ENCODE measurements around the gene OTUB1.

DNA sequence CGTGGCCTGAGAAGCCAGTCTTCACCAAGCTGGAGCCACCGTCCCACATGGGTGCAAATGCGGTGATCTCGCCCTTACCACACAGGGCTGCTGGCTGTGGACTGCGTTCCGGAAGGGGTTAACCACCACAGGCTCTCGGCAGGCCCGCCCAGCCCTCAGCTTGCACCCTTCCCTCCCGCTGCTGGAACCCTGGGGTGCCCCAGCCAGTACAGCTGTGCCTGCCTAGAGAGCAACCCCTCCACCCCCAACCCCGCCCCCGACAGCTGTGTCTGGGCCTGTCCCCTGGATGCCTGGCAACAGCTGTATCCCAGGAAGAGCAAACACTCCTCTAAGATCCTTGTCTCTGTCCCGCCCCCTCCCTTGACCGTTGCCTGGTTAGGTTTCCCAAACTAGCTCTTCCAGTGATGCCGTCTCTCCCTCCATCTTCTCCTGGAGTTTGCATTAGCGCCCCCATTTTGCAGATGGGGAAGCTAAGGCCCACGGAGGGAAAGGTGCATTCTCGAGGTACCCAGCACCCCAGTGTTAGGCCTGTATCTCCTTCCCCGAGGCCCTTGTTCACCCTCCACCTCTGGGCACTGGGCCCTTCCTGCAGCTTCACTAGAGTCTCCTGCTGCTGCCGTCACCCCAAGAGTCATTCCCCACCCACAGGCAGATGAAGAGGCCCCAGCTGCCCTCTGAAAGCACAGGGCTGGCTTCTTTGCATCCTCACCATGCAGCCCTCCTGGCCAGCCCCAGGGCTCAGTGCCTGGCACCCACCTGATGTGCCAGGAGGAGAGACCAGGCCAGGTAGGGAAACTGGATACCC lies 24.4 kb upstream of the OTUB1 start:
- TF ChIP-seq SMC3 (IDR thresholded peaks at IDR 0.05; ENCODE audit: low read depth, low read length) = no peak
- no peak for TF ChIP-seq POLR2A (IDR thresholded peaks at IDR 0.05; ENCODE audit: low read depth, low read length)
- TF ChIP-seq, protein P1, sequence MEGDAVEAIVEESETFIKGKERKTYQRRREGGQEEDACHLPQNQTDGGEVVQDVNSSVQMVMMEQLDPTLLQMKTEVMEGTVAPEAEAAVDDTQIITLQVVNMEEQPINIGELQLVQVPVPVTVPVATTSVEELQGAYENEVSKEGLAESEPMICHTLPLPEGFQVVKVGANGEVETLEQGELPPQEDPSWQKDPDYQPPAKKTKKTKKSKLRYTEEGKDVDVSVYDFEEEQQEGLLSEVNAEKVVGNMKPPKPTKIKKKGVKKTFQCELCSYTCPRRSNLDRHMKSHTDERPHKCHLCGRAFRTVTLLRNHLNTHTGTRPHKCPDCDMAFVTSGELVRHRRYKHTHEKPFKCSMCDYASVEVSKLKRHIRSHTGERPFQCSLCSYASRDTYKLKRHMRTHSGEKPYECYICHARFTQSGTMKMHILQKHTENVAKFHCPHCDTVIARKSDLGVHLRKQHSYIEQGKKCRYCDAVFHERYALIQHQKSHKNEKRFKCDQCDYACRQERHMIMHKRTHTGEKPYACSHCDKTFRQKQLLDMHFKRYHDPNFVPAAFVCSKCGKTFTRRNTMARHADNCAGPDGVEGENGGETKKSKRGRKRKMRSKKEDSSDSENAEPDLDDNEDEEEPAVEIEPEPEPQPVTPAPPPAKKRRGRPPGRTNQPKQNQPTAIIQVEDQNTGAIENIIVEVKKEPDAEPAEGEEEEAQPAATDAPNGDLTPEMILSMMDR (conservative IDR thresholded peaks at IDR 0.05; ENCODE audit: low read depth, low read length) = no peak
- TF ChIP-seq RAD21 (IDR thresholded peaks at IDR 0.05; ENCODE audit: low read length) = no peak
- no peak for TF ChIP-seq CEBPB (IDR thresholded peaks at IDR 0.05; ENCODE audit: low read depth, low read length)
- no peak for TF ChIP-seq MAFK (IDR thresholded peaks at IDR 0.05; ENCODE audit: low read depth, low read length)
- no peak for TF ChIP-seq RFX5 (IDR thresholded peaks at IDR 0.05; ENCODE audit: low read depth, low read length)
- TF ChIP-seq NFE2L2 (IDR thresholded peaks at IDR 0.05; ENCODE audit: low read depth, low read length) = no peak
